Testis (tissue), 3 donors: ENCODE measurements around the gene YY1AP1. TPM values are rescaled to one million over a fixed set of nuclear protein-coding genes. Genes with fewer than 3 reads are reported as not detected.
"Not testable (repeated sequence)": the region's sequence is repeated elsewhere in the genome, so short reads cannot be mapped to it uniquely, and the experiment has no call there.

Source experiments
- DNase-seq: peaks from one replicate; pipeline ENCODE4 v3.0.0-alpha.2; 2019
- H3K27ac ChIP-seq, 2 donors: fragments of 200-600 bp; sonication (generic); one replicate each; pipeline ENCODE4 v1.5.1; 2019
- H3K27me3 ChIP-seq: fragments of 200-600 bp; sonication (generic); one replicate; pipeline ENCODE4 v1.5.1; 2019
- H3K36me3 ChIP-seq: fragments of 200-600 bp; sonication (generic); one replicate; pipeline ENCODE4 v1.5.1; 2017; ENCODE audit warnings: low read depth; ENCODE audit errors: missing control alignments
- H3K4me1 ChIP-seq: fragments of 200-600 bp; sonication (generic); one replicate; pipeline ENCODE4 v1.5.1; 2019
- H3K4me3 ChIP-seq, 2 donors: fragments of 200-600 bp; sonication (generic); one replicate each; pipeline ENCODE4 v1.5.1; 2017 to 2019
- H3K9me3 ChIP-seq: fragments of 200-600 bp; sonication (generic); one replicate; pipeline ENCODE4 v1.5.1; 2017
- CTCF ChIP-seq, 3 experiments: fragments of 450-650 bp in 2 of 3; fragments of 200-600 bp in 1 of 3; sonication (generic) in 1 of 3; IDR thresholded peaks; one replicate each; pipeline ENCODE4 v1.5.1; 2016 to 2019; ENCODE audit warnings: antibody characterized with exemption in 3 of 3, mild to moderate bottlenecking in 2 of 3, moderate library complexity in 1 of 3
- POLR2A ChIP-seq: fragments of 450-650 bp; IDR thresholded peaks from one replicate; pipeline ENCODE4 v1.6.1; 2017; ENCODE audit warnings: antibody characterized with exemption, mild to moderate bottlenecking, moderate library complexity
- WGBS, 2 donors: methylation state at CpG; one replicate each; pipeline ENCODE4 v1.1.5; 2018; 5-methylcytosine and 5-hydroxymethylcytosine counted together
- intact Hi-C: fragments of 100-400 bp; cut with DNase I; formaldehyde crosslinking; loops from one replicate; pipeline ENCODE4 v1.15.1; 2023; ENCODE audit warnings: low total_unique reads
- polyA plus RNA-seq: library from polyadenylated mRNA; stranded (reverse); fragments of 350-450 nt; fragmentation: Illumina TruSeq; extraction: RNeasy Lipid Tissue Mini Kit (QIAGEN cat#74804); gene quantifications from one replicate; pipeline ENCODE4 v1.2.3, GENCODE V29; 2014; ENCODE audit warnings: low read depth, low replicate concordance; ENCODE audit not compliant: insufficient read depth
- total RNA-seq, 2 donors: library from RNA; depleted of rRNA; stranded (reverse); fragments of >200 nt; gene quantifications; one replicate each; pipeline ENCODE4 v1.2.3, GENCODE V29; 2016

YY1AP1 gene
- total and polyA plus RNA-seq, 3 donors from 2014 or later = 171 to 219 (median 205) TPM

GRCh38 chr1:155698382-155699038 is 9.9 kb upstream of the YY1AP1 start:
- peak overlapping the region; percentile 2 to 26 for H3K27ac ChIP-seq
- WGBS, 2 donors = 89 to 90% methylated on average over 13 of the region's 13 CpGs
- intact Hi-C loops = no loop called here
- TF ChIP-seq POLR2A (no peak), CTCF (IDR thresholded peaks at IDR 0.05) (no peak)
- H3K4me3 ChIP-seq = no peak overlapping the region
- peaks cover 8% of the 10 kb centered on the region for H3K4me1 ChIP-seq
- DNase-seq = no peak
- H3K27me3 ChIP-seq = no peaks in the 10 kb centered on the region
- no peaks in the 10 kb centered on the region for H3K36me3 ChIP-seq
- no peaks in the 10 kb centered on the region for H3K9me3 ChIP-seq

GRCh38 chr1:155697616-155698015 is 9.0 kb upstream of the YY1AP1 start:
- H3K9me3 ChIP-seq, H3K4me1 ChIP-seq, H3K27ac ChIP-seq, DNase-seq, H3K4me3 ChIP-seq, H3K36me3 ChIP-seq, intact Hi-C loops, H3K27me3 ChIP-seq: not testable (repeated sequence)
- 78 to 79% methylated on average over 11 of the region's 11 CpGs for WGBS, 2 donors

GRCh38 chr1:155697046-155697445 is 8.5 kb upstream of the YY1AP1 start:
- Histone ChIP-seq H3K9me3 (no peaks in the 10 kb centered on the region), H3K4me1 (peaks cover 8% of the 10 kb centered on the region), H3K36me3 (no peaks in the 10 kb centered on the region), H3K4me3 (no peak overlapping the region), H3K27ac (no peak overlapping the region), H3K27me3 (no peaks in the 10 kb centered on the region)
- 96 to 98% methylated on average over 10 of the region's 10 CpGs for WGBS, 2 donors
- no peak for DNase-seq
- TF ChIP-seq CTCF (IDR thresholded peaks at IDR 0.05) (no peak), POLR2A (no peak)
- intact Hi-C loops = no loop called here

GRCh38 chr1:155696524-155696923 is 8.0 kb upstream of the YY1AP1 start:
- no peak overlapping the region for H3K27ac ChIP-seq
- no peak overlapping the region for H3K4me3 ChIP-seq
- H3K4me1 ChIP-seq = peaks cover 8% of the 10 kb centered on the region
- no peaks in the 10 kb centered on the region for H3K27me3 ChIP-seq
- H3K9me3 ChIP-seq = no peaks in the 10 kb centered on the region
- H3K36me3 ChIP-seq = no peaks in the 10 kb centered on the region
- no peak for TF ChIP-seq POLR2A
- TF ChIP-seq CTCF (IDR thresholded peaks at IDR 0.05) = no peak
- intact Hi-C loops = no loop called here
- DNase-seq = no peak

GRCh38 chr1:155695608-155696007 is 7.0 kb upstream of the YY1AP1 start:
- Histone ChIP-seq H3K27ac (no peak overlapping the region), H3K27me3 (no peaks in the 10 kb centered on the region), H3K4me3 (no peak overlapping the region), H3K4me1 (peaks cover 16% of the 10 kb centered on the region), H3K36me3 (no peaks in the 10 kb centered on the region), H3K9me3 (no peaks in the 10 kb centered on the region)
- TF ChIP-seq CTCF (IDR thresholded peaks at IDR 0.05) (no peak), POLR2A (no peak)
- intact Hi-C loops = no loop called here
- WGBS, 2 donors = 94 to 100% methylated on average over 3 of the region's 3 CpGs
- DNase-seq = no peak
